ENCODE data around the gene MEX3A.
"Not testable (repeated sequence)": the region's sequence is repeated elsewhere in the genome, so short reads cannot be mapped to it uniquely, and the experiment has no call there.

Gene MEX3A, protein sequence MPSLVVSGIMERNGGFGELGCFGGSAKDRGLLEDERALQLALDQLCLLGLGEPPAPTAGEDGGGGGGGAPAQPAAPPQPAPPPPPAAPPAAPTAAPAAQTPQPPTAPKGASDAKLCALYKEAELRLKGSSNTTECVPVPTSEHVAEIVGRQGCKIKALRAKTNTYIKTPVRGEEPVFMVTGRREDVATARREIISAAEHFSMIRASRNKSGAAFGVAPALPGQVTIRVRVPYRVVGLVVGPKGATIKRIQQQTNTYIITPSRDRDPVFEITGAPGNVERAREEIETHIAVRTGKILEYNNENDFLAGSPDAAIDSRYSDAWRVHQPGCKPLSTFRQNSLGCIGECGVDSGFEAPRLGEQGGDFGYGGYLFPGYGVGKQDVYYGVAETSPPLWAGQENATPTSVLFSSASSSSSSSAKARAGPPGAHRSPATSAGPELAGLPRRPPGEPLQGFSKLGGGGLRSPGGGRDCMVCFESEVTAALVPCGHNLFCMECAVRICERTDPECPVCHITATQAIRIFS

DNA sequence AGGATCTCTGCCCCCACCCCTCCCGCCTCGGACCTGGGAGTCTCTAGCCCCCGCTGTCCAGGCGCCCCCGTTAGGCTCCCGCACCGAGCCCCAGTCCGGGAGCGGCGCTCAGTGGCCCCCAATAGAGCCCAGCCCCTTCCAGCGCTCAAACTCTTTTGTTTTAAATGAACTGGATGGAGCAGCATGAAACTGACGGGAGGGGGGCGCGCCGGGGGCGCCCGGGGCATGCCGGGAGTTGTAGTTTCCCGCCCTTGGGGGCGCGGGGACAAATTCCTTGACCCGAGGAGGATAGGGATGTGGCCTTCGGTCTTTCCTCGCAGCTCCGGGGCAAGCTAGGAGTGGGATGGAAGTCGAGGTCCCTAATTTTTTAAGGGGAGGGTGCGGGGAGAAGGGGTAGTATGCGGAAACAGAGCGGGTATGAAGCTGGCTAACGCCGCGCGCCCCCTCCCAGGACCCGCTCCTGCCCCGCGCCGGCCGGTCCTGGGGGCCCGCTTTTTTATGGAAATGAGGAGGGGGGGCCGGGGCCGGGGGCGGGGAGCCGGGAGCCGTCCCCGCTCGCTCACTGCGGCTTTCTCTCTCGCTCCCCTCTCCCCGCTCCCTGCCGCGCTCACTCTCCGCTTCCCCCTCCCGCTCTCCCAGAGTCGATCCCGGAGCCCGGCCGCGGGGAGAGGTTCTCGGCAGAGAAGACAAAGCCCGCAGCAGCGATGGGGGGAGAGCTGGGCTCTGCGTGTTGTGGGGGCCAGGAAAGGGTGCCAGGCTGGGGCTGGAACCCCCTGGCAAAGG is at the start of gene MEX3A:
Gene MEX3A (minus strand): TSS at position 157 of the 783 bp plus-strand sequence. CDS start 467 bp downstream, outside the sequence.
- peak; percentile 97 for DNase-seq

DNA sequence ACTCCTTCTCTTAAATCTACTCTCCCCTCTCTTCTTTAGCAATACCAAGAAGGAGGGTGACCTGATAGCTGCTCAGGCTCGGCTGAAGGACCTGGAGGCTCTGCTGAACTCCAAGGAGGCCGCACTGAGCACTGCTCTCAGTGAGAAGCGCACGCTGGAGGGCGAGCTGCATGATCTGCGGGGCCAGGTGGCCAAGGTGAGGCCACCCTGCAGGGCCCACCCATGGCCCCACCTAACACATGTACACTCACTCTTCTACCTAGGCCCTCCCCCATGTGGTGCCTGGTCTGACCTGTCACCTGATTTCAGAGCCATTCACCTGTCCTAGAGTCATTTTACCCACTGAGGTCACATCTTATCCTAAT is 48.3 kb upstream of the MEX3A start:
- DNase-seq: no peak

DNA sequence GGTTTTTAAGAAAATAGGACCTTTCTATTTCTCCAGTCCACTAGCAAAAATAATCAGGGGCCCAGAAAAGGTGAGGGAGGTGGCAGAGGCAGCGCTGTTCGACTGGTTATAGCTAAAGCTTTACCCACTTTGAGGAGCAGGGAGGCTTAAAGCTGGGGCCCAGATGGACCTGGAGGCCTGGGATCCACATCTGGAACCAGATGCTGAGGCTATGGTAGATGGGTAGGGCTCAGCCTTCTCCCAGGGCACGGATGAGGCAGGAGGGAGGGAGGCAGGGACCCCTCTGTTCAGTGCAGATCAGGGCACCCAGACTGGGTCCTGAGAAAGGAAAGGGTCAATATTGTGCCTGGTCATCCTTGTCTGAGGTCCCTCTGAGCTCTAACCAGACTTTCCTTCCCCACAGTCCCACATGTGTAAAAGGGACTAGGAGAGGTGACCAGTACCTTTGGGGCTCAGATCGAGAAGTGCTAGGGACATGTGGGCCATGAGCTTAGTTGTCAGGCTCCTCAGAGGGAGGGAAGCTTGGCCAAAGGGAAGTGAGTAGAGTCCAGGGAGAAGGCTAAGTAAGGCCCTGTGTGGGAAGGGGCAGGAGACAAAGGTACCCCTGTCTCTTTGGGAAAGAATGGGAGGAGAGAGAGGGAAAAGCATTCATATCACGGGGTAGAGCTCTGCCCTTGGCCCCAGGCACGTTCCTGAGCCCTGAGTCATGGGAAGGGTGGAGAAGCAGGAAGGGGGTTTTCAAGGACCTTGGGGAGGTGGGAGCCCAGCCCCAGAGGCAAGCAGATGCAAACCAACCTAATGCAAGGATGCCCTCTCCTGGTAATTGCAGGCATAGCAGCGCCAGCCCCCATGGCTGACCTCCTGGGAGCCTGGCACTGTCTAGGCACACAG is 47.7 kb upstream of the MEX3A start:
- DNase-seq: peak; percentile 99

DNA sequence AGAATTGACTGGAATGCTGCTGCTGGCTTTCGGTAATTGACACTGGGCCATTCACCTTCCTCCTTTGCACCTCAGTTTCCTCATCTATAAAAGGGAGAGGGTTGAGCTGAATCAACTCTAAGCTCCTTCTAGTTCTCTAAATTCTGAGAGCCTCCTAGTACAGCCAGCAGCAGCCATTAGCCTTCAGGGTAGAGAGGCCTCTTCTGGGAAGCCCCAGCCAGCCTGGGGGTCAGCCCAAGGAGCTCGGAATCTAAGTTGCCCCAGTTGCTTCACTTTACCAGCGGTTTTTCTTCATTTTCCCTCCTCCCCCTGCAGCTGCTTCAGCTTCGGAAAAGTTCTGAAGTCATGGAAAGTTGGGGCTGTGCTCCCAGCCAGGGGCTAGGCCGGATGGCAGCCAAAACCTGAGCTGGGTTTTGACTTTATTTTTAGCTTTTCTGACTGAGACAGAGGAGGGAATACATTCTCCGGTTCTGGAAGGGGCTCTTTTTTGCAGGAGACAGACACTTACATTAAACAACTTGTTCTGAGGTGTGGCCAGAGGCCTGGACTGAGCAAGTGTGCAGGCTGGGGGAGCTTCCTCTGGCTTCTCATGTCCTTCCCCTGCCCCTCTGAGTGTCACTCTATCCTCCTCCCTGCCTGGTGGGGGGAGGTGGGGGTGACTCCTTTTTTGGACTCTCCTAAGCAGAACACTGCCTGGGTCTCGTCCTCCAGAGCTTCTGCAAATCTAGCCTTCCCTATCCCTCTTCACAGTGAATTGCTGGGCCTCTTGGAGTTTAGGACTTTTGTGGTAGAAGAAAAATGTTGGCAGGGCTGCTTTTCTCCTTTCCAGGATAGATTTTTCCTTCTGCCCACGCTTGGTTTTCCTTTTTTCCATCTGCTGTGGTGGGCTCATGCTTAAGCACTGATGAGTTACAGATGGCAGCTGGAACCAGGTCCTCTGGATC is 46.7 kb upstream of the MEX3A start:
- DNase-seq: no peak

DNA sequence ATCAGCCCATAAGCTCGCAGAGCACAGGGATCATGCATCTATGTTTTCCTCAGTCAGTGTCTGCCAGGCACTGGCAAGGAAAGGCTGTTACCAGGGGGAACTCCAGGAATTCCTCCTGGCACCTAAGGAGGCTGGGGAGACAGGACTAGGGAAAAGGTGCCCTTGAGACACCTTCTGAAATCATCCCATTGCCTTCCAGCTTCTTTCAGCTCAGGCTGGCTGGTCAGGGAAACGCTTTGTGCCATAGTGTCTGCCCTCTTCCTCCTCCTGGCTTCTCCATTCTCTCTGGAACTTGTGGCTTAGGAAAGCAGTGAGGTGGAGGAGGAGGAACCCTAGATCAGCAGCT is 46.0 kb upstream of the MEX3A start:
- no peak for DNase-seq

DNA sequence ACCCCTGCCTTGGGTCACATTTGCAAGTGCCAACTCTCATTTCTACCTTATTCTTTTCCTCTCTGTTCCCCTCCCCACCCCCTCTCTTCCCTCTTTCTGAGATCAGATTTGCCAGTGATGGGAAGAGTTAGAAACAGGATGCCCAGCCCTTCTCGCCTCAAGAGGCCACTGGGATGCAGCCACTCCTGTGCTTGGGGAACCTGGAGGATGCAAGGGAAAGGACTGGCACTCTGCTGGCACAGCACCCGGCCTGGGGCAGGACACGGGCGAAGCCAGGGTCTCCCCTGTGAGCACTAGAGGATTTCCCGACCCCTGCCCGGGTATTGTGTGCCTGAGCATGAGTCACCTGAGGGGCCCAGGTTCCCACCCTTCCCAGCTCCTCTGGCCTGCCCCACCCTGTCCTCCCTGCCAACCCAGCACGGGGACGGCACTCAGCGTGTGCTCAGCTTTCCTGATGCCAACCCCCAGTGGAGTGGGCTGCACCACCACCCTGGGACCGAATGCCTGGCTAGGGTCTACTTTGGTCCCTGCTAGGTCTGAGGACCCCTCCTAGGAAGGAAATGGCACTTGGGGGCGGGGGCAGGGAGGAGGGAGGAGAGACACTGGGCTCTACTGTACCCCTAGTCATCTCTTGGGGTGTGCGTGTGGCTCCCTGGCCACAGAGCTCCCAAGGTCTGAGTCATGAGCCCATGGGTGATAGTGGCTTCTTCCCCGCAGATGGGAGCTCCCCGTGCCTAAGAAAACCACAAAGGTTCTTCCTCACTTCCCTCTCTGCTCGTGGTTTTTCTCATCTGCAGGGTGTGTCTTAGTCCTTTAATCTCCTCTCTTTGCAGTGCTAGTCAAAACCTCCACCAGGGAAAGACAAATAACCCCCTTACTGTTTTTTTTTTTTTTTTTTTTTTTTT is 44.6 kb upstream of the MEX3A start:
- peak; percentile 78 for DNase-seq

DNA sequence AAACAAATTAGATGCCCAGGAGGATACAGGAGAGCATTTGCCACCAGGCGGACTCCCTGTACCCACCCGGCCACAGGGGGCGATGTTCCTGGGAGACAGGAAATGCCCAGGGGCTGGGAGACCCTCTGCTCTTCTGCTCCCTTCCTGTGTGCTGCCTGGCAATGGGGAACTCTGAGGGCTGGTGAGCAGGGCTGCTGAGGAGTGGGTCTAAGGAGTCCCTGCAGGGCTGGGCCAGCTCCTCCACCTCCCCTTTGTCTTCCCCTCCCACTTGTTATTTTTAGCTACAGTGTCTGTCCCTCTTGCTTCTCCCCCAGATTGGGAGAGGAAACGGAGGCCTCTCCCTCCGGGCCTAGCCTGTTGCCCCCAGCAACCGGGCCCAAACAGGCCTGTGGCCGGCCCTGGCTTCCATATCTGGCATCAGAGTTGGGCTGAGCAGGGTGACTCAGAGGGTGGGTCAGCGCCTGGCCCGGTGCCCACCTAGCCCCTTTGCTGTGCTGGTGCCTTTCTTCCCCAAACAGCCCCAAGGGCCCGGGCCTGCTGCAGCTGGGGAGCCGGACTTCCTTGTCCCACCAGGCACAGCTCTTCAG is 43.9 kb upstream of the MEX3A start:
- peak; percentile 98 for DNase-seq

DNA sequence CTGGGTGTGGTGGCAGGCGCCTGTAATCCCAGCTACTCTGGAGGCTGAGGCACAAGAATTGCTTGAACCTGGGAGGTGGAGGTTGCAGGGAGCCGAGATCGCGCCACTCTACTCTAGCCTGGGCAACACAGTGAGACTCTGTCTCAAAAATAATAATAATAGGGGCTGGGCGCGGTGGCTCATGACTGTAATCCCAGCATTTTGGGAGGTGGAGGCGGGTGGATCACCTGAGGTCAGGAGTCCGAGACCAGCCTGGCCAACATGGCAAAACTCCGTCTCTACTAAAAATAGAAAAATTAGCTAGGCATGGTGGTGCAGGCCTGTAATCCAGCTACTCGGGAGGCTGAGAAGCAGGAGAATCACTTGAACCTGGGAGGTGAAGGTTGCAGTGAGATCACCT is 43.3 kb upstream of the MEX3A start:
- DNase-seq: not testable (repeated sequence)

DNA sequence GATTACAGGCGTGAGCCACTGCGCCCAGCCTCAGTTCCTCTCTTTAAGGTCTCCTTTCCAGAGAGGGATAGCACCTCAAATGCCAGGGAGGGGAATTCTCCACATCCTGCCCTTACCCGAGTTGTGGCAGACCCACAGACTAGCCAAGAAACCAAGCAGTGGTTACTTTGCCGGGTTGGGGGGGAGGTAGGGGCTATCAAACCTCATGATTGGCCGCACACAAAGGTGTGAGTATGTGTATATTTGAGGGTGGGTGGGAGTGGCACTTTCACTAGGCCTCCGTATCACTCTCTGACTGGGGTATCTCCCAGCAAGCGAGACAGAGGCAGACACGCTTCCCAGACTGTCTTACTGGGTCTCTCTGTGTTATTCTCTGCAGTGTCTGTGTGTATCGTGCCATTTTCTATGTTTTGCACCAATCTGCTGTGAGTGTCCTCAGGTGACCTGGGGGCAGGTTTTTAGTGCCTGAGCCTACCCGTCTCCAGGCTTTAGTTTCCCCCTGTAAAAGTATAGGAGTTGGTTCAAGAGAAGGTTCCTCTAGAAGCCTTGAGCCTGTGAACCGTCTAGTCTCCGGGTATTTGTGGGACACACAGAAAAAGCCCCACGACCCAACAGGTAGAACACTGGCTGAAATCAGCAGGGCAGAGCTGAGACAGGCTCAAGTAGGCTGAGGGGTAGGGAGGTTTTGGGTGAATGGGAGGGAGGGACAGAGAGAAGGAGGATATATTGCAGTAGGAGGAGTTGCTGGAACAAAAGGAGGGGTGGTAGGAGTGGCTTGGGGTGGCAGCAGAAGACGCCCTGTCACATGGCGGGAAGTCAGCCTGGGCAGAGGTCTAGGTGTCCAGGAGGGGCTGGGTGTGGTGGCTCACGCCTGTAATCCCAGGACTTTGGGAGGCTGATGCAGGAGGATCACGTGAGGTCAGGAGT is 42.6 kb upstream of the MEX3A start:
- no peak for DNase-seq

DNA sequence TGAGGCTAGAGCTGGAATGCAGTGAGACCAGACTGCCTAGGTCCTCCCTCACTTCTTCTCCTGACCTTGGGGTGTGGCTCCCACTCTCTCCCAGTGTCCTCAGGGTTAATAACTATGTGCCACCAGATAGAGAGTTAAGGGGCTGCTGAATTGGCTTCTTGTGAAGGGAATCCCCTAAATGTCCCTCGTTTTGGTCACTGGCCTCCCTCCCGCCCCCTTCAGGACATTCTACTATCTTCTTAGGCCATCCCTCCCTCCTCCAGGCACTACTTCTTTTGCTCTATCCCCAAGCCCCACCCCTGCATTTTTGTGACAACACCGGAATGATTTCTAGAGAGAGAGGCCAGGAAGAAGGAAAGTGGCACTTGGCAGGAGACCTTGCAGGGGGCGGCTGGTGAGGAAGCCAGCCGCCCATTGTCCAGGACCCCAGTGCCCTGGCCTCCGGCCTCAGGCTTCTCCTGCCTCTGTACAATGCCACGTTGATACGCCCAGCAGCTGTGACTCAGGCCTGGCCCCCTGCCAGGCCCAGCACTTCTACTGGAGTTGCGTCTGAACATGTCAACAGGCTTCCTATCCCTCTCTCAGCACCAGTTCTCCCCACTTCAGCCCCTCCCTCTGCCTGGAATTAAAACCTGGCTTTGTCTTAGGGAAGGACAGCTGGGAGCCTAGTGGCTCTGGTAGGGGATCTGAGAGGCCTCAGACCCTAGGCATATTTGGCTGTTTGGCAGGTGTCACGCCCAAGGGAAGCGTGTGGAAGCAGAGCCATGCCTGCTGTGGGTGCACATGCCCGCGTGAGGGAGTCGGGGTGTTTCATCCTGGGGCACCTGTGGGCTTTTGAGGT is 41.3 kb upstream of the MEX3A start:
- DNase-seq: peak; percentile 98

DNA sequence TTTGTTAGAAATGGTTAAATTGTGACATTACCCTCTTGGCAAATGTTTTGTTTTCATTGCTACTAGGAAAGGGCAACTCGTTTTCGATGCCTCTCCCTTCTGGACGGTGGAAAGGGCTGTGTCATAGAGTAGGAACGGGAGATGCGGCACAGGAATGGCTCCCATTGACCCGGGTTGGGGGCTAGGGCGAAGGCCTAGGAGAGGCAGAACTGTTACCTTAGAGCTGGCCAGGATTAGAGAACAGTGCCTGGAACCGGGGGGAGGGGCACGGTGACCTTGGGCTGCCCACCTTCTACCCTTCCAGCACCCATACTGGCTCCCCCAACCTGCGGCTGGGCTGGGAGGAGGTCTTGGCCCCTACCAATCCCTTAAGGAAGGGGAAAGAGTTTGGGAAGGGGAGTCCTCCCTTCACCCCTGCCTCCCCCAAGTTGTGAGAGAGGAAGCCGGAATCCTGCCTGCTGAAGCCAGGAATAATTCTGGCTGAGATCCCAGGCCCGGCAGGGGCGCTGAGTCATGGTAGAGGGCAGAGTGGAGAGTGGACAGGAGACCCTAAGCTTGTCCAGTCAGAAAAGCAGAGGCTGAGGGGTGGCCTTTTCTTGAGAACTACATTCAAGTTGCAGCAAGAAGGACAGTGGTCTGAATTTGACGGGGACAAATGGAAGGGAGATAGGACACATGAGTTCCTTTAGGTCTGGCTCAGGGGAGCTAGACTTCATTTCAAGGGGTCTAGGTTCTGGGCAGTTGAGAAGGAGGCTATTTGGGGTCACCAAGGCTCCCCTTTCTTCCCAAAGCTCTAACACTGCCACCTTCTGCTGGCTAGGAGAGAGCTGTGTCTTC is 40.5 kb upstream of the MEX3A start:
- DNase-seq: peak; percentile 91

DNA sequence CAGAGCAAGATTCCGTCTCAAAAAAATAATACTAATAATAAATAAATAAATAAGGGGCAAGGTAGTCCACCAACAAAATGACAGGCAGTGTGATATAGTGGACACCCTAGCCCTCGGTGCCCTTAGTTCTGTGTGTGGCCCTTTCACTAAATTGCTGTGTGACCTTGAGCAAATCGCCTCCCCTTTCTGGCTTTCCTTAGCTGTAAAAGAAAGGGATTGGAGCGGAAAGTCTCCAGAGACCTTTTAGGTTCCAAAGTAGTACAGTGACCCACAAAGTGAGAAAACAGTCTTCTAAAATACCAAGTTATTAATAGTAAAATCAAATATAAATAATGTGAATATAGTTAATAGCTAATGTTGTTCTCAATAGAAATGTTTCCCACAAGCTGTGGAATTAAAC is 39.8 kb upstream of the MEX3A start:
- no peak for DNase-seq

DNA sequence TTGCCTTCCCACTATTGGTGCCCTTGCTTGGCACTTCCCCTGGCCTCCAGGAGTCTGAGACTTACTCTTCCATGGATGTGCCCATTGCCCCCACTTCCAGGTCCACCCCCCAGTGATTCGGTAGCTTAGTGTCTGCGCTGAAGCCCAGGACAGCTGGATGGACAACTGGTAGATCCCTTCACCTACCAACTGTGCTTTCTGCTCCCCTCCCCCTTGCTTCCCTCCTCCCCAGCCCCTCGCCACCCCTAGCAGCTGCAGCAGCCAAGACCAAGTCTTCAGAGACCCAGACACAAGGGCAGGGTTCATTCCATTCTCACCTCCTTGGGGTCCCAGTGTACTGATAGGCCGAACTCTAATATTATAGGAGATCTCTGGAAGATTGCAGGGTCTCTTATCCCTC is 39.2 kb upstream of the MEX3A start:
- no peak for DNase-seq

DNA sequence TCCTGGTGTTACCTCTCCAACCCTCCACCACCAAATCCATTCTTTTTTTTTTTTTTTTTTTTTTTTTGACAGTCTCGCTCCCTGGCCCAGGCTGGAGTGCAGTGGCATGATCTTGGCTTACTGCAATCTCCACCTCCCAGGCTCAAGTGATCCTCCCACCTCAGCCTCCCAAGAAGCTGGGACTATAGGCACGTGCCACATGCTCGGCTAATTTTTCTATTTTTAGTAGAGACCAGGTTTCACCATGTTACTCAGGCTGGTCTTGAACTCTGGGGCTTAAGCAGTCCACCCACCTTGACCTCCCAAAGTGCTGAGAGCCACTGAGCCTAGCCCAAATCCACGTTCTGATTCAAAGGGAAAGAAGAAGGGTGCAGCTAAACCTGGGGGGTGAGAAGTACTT is 38.7 kb upstream of the MEX3A start:
- DNase-seq: not testable (repeated sequence)

DNA sequence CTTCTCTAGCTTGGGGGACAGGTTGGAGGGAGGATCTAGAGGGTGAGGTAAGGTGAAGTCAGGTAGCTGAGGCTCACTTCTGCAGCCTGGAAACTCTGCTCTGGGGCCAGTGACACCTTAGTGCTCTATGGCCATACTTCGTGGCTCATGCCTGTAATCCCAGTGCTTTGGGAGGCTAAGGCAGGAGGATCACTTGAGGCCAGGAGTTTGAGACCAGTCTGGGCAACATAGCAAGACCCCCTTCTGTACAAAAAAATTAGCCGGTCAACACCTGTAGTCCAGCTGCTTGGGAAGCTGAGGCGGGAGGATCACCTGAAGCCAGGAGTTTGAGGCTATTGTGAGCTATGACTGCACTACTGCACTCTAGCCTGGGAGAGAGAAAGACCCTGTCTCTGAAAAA is 38.1 kb upstream of the MEX3A start:
- DNase-seq: no peak

DNA sequence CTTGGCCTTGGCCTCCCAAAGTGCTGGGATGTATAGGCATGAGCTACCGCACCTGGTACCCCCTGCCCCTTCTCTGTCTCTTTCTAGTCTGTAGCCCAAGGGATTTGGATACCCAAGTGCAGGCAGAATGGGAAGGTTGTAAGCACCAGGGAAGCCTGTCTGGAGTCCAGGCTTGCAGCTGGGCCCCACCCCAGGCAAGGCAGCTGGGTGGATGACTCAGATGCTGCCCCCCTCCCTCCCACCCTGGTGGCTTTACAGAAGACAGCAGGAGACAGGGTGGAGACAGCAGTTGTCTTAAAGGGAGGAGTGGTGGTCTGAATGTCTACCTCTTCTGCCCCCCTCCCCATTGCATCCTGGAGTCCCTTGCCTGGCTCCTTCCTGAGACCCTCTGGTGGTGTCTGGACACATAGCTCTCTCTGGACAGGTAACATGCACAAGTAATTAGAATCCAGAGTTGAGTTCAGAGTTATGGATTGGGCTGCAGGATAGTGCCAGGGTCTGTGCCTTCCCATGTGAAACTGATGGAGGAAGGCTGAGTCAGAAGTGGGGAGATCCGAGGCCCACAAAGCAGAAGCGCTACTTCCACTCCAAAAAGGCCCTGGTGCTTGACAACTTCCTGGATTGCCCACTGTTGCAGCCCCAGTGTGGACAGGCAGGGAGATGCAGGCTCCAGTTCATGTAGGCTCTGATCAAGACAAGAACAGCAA is 37.4 kb upstream of the MEX3A start:
- peak; percentile 95 for DNase-seq
